ENCODE data around the gene ADIPOQ. TPM values are rescaled to one million over a fixed set of nuclear protein-coding genes. Genes with fewer than 3 reads are reported as not detected.
"Not testable (repeated sequence)": the region's sequence is repeated elsewhere in the genome, so short reads cannot be mapped to it uniquely, and the experiment has no call there.

Gene ADIPOQ
- total RNA-seq, 2 donors from 2014 or later: 0.17 to 0.58 TPM

DNA sequence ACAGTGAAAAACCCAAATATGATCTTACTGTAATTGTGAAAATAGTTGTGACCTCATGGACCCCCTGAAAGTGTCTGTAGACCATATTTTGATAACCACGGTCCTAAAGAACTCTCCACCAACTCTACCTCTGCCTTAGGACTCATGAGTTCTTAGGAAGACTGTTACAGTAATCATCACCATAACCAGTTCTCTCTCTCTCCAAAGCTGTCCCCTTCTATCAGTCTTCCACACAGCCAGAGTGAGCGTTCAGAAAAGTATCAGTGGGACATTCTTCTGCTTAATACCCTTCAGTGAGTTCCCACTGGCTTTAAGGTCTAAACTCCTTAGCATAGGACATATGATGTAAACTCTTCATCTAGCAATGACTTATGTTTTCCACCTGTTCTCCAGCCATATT, 60.2 kb downstream of the ADIPOQ start:
- no peak for DNase-seq
- Histone ChIP-seq H3K9me3 (no peaks in the 10 kb centered on the region), H3K27ac (no peak overlapping the region), H3K4me3 (no peak overlapping the region), H3K27me3 (no peaks in the 10 kb centered on the region), H3K36me3 (no peaks in the 10 kb centered on the region), H3K9ac (ENCODE audit: low read depth in 2 of 2, low read length in 2 of 2) (no peak overlapping the region), H3K4me1 (no peaks in the 10 kb centered on the region)
- intact Hi-C loops (cut with DNase I): no loop called here
- TF ChIP-seq, protein P1, sequence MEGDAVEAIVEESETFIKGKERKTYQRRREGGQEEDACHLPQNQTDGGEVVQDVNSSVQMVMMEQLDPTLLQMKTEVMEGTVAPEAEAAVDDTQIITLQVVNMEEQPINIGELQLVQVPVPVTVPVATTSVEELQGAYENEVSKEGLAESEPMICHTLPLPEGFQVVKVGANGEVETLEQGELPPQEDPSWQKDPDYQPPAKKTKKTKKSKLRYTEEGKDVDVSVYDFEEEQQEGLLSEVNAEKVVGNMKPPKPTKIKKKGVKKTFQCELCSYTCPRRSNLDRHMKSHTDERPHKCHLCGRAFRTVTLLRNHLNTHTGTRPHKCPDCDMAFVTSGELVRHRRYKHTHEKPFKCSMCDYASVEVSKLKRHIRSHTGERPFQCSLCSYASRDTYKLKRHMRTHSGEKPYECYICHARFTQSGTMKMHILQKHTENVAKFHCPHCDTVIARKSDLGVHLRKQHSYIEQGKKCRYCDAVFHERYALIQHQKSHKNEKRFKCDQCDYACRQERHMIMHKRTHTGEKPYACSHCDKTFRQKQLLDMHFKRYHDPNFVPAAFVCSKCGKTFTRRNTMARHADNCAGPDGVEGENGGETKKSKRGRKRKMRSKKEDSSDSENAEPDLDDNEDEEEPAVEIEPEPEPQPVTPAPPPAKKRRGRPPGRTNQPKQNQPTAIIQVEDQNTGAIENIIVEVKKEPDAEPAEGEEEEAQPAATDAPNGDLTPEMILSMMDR (IDR thresholded peaks at IDR 0.05): no peak

DNA sequence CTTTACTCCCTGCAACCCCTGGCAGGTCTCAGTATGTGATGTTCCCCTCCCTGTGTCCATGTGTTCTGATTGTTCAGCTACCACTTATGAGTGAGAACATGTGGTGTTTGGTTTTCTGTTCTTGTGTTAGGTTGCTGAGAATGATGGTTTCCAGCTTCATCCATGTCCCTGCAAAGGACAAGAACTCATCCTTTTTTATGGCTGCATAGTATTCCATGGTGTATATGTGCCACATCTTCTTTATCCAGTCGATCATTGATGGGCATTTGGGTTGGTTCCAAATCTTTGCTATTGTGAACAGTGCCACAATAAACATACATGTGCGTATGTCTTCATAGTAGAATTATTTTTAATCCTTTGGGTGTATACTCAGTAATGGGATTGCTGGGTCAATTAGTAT, 61.2 kb downstream of the ADIPOQ start:
- H3K27ac ChIP-seq; H3K4me1 ChIP-seq; H3K27me3 ChIP-seq; H3K9ac ChIP-seq (ENCODE audit: low read depth in 2 of 2, low read length in 2 of 2); intact Hi-C loops (cut with DNase I); DNase-seq; H3K4me3 ChIP-seq; H3K9me3 ChIP-seq; H3K36me3 ChIP-seq: not testable (repeated sequence)

DNA sequence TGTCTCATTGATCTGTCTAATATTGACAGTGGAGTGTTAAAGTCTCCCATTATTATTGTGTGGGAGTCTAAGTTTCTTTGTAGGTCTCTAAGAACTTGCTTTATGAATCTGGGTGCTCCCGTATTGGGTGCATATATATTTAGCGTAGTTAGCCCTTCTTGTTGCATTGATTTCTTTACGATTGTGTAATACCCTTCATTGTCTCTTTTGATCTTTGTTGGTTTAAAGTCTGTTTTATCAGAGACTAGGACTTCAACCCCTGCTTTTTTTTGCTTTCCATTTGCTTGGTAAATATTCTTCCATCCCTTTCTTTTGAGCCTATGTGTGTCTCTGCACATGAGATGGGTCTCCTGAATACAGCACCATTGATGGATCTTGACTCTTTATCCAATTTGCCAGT, 64.6 kb downstream of the ADIPOQ start:
- DNase-seq; H3K27me3 ChIP-seq; intact Hi-C loops (cut with DNase I); H3K4me3 ChIP-seq; H3K9ac ChIP-seq (ENCODE audit: low read depth in 2 of 2, low read length in 2 of 2); H3K4me1 ChIP-seq; H3K36me3 ChIP-seq; H3K27ac ChIP-seq; H3K9me3 ChIP-seq: not testable (repeated sequence)

Other genes with a start within 250 kb of the ADIPOQ start
- gene AHSG, start 229.7 kb upstream of the ADIPOQ start, total RNA-seq: 1 to 10 TPM in 1 of 2 donors, not detected in 1; 1.9 TPM
- under 1 TPM; 0.22 to 0.27 TPM for gene FETUB, start 202.3 kb upstream of the ADIPOQ start, total RNA-seq
- under 1 TPM in 1 of 2 donors, not detected in 1; 0.25 TPM for gene HRG, start 176.7 kb upstream of the ADIPOQ start, total RNA-seq
- gene KNG1, start 125.4 kb upstream of the ADIPOQ start, total RNA-seq: 1 to 10 TPM; 1.0 to 1.2 TPM
- gene EIF4A2, start 59.1 kb upstream of the ADIPOQ start, total RNA-seq: 100 to 1,000 TPM; 337 to 366 TPM
- gene RFC4, start 36.2 kb upstream of the ADIPOQ start, total RNA-seq: 10 to 100 TPM; 13.4 to 40.4 TPM
- gene ST6GAL1, start 87.8 kb downstream of the ADIPOQ start, total RNA-seq: 10 to 100 TPM; 57.2 to 81.8 TPM